Stimulated activated CD4-positive, alpha-beta T cell treated with anti-CD3 and anti-CD28 coated beads, Interleukin-15, amount 100 ng/mL, for 48 hours (primary cell): ENCODE measurements around the gene PAK1IP1.
"Not testable (repeated sequence)": the region's sequence is repeated elsewhere in the genome, so short reads cannot be mapped to it uniquely, and the experiment has no call there.

Experiments used
- DNase-seq, 2 donors: peaks; one replicate each; pipeline ENCODE4 v3.0.0-alpha.2; 2020; ENCODE audit warnings: low read depth in 2 of 2

Gene PAK1IP1

GRCh38 chr6:10694302-10695085, at the start of gene PAK1IP1, which contains the start of gene C6orf52:
PAK1IP1 (plus strand) TSS chr6:10694972; CDS start chr6:10694986, 14 bp downstream.
C6orf52 (minus strand) TSS chr6:10694616; CDS start chr6:10687550, 7,066 bp downstream.
- peak; percentile 89 for DNase-seq

- no peak for DNase-seq
Observed at GRCh38 chr6:10655508-10656055, 39.2 kb upstream of the PAK1IP1 start.

- no peak for DNase-seq
Observed at GRCh38 chr6:10658910-10659698, 35.7 kb upstream of the PAK1IP1 start.

- DNase-seq: no peak
Observed at GRCh38 chr6:10659699-10660348, 34.9 kb upstream of the PAK1IP1 start.

GRCh38 chr6:10660431-10661191, 34.2 kb upstream of the PAK1IP1 start:
- not testable (repeated sequence) for DNase-seq

DNA sequence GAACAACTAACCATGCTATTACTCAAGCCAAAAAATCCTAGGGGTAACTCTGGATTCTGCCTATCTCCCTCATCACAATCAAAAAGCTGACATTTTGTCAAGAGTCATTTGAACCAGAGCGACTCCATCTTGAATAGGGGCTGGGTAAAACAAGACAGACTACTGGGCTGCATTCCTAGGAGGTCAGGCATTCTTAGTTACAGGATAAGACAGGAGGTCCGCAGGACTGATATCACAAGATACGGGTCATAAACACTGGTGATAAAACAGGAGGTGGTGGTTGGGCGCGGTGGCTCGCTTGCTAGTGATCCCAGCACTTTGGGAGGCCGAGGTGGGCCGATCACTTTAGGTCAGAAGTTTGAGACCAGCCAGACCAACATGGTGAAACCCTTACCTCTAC, 32.6 kb upstream of the PAK1IP1 start:
- DNase-seq: no peak

GRCh38 chr6:10662742-10663141, 32.0 kb upstream of the PAK1IP1 start:
- DNase-seq: no peak

DNA sequence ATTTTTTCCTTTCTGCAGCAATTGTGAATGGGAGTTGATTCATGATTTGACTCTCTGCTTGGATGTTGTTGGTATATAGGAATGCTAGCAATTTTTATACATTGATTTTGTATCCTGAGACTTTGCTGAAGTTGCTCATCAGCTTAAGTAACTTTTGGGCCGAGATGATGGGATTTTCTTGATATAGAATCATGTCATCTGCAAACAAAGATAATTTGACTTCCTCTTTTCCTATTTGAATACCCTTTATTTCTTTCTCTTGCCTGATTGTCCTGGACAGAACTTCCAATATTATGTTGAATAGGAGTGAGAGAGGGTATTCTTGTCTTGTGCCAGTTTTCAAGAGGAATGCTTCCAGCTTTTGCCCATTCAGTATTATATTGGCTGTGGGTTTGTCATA, 29.2 kb upstream of the PAK1IP1 start:
- not testable (repeated sequence) for DNase-seq

DNA sequence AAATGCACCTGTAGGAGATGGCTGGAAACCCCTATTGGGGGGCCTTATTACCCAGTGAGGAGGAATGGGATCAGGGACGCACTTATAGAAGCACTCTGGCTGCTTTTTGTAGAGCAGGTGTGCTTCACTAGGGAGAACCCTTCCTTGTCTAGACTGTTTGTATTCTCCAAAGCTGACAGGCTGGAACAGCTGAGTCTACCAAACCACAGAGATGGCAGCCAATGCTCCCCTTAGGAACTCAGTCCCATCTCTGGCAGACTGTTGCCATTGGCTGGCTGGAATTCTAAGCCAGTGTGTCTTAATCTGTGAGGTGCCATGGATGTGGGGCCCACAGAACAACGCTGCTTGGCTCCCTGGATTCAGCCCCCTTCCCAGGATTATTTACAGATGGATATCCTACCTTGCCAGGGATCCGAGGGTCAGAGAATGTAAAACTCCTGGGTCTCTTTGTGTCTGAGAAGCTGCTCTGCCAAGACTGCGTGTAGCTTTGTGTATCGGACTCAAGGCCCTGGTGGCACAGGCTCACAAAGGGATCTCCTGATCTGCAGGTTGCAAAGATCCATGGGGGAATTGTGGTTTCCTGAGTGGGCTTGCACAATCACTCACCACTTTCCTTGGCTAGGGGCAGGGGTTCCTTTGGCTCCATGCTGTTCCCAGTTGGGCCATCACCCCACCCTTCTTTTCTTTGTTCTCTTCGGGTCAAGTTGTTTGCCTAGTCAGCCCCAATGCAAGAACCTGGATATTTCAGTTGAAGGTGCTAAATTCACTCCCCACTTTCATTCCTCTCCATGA, 26.4 kb upstream of the PAK1IP1 start:
- no peak for DNase-seq

- DNase-seq: no peak
Observed at GRCh38 chr6:10676403-10676802, 18.4 kb upstream of the PAK1IP1 start.

- DNase-seq: no peak
Observed at GRCh38 chr6:10678456-10678855, 16.3 kb upstream of the PAK1IP1 start.

- DNase-seq: no peak
Observed at GRCh38 chr6:10681795-10682194, 13.0 kb upstream of the PAK1IP1 start.

DNA sequence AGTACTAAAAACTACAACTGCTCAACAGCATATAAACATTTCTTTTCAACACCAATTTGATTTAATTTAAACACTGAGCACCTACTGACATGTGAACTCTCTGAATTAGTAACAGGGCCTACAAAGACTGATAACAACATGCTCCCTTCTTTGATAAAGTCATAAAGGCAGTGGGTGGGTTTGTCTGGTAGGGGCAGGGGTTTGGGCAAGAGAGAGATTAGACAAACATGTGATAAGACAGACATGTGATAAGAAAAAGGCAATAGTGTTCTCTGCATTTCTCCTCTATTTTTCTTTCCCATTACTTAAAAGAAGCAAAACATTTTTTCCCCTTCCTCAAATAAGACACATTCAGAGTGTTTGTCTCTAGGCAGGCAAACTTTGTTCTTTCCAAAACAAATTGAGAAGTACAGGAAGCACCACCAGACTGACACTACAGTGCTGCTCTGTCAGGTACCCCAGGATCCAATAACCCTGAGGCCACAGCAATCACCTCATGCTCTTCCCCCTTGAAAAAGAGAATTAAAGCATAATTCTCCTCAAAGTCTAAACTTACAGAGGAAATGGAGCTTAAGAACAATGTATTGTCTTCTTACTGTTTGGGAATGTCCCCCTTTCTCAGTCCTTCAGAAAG, 12.3 kb upstream of the PAK1IP1 start:
- no peak for DNase-seq

DNA sequence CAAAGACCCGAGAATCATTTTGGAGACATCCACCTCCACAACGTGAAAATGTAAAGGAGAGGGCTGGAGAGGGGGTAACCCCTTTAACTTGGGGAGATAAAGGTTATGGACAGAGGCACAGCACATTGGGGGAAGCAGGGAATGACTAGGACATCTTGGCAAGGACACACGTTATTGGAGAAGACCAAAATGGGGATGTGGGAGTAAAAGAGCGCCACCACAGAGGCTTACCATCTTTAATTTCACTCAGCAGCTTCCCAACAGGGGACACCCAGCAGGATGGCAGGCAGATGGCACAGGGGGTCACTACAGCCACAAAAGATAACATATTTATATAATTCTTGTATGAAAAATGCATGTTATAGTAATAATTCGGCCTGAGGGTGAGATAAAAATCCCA, 10.2 kb upstream of the PAK1IP1 start:
- no peak for DNase-seq

DNA sequence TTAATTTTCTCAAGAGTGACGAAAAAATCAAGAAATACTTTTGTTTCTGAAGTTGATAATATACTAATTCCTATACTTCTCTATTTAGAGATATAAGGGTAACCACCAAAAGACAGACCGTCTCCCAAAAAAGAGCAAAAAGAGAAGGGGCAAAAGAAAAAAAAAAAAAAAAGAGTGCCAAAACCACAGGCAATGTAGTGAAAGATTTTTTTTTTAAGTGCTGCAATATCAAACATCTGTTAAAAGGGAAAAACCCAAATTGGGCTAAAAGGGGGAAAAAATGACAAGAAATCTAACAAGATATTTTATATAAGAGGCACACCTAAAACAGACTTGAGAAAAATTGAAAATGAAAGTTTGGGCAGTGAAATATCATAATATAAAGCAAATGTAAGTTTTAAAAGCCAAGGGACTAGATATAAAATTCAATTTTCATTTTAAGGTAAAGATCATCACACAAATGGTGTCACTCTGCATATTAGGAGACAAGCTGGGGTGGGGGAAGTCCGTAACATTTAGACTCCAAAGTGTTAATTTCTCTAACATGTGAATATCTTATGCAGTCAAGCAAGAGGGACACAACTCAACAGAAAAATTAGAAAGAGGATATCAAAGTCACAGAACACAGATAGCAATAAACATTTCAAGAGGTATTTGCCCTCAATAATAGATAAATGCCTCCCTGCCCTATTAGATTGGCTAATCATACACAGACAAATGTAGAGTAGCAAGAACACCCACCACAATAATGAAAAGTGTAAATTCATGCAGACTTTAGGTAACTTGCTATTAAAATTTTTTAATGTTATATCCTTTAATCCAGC, 9.5 kb upstream of the PAK1IP1 start:
- no peak for DNase-seq

- no peak for DNase-seq
Observed at GRCh38 chr6:10686901-10687300, 7.9 kb upstream of the PAK1IP1 start.

- no peak for DNase-seq
Observed at GRCh38 chr6:10687582-10687981, 7.2 kb upstream of the PAK1IP1 start.

GRCh38 chr6:10690651-10691445, 3.9 kb upstream of the PAK1IP1 start:
- DNase-seq: no peak
